DND-41 (cell line): ENCODE data around the gene PPP4C.

Experiments
- ATAC-seq: fragments of 200-7000 bp; cut with Tn5 transposase; 3 replicates; pipeline ENCODE4 v1.9.1; 2021; ENCODE audit warnings: low read depth; ENCODE audit not compliant: insufficient read depth
- DNase-seq: peaks from one replicate; pipeline ENCODE4 v3.0.0-alpha.2; 2020
- H2AFZ ChIP-seq: 2 replicates; pipeline ENCODE4 v1.6.0; 2012; ENCODE audit warnings: low read depth, low read length
- H3K27ac ChIP-seq: 2 replicates; pipeline ENCODE4 v1.5.1; 2012; ENCODE audit warnings: low read length, inconsistent platforms
- H3K27me3 ChIP-seq: fragments of 200-600 bp; sonication (generic); 2 replicates; pipeline ENCODE4 v1.6.0; 2012; ENCODE audit warnings: low read length, mild to moderate bottlenecking, inconsistent platforms; ENCODE audit not compliant: insufficient read depth, poor library complexity
- H3K36me3 ChIP-seq: 2 replicates; pipeline ENCODE4 v1.5.1; 2012; ENCODE audit warnings: low read length, inconsistent platforms; ENCODE audit not compliant: insufficient read depth
- H3K4me1 ChIP-seq: 2 replicates; pipeline ENCODE4 v1.5.1; 2012; ENCODE audit warnings: mild to moderate bottlenecking, low read length; ENCODE audit not compliant: insufficient read depth
- H3K4me2 ChIP-seq: 2 replicates; pipeline ENCODE4 v1.6.0; 2012; ENCODE audit warnings: mild to moderate bottlenecking, moderate library complexity, low read length, inconsistent platforms; ENCODE audit not compliant: insufficient read depth
- H3K4me3 ChIP-seq, 2 experiments: fragments of 200-600 bp in 1 of 2; shearing (Covaris generic) in 1 of 2; 2 replicates each; pipeline ENCODE4 v1.5.1; 2012 to 2016; ENCODE audit warnings: inconsistent platforms in 2 of 2, low read length in 2 of 2, mild to moderate bottlenecking in 2 of 2, low read depth in 1 of 2, moderate library complexity in 1 of 2
- H3K79me2 ChIP-seq: 2 replicates; pipeline ENCODE4 v1.6.0; 2012; ENCODE audit warnings: low read length, inconsistent platforms; ENCODE audit not compliant: insufficient read depth
- H3K9ac ChIP-seq: 2 replicates; pipeline ENCODE4 v1.6.0; 2012; ENCODE audit warnings: low read depth, mild to moderate bottlenecking, inconsistent platforms, low read length, moderate library complexity
- H3K9me3 ChIP-seq: 2 replicates; pipeline ENCODE4 v1.5.1; 2012; ENCODE audit warnings: low read length, moderate library complexity, mild to moderate bottlenecking, inconsistent platforms; ENCODE audit not compliant: insufficient read depth, severe bottlenecking
- H4K20me1 ChIP-seq: 2 replicates; pipeline ENCODE4 v1.6.0; 2012; ENCODE audit warnings: low read length; ENCODE audit not compliant: insufficient read depth
- EZH2 ChIP-seq: IDR thresholded peaks from 3 replicates; pipeline ENCODE4 v1.6.1; 2012; ENCODE audit warnings: borderline replicate concordance, low read depth, mild to moderate bottlenecking, moderate library complexity, low read length, inconsistent platforms; ENCODE audit not compliant: severe bottlenecking
- TF ChIP-seq, protein P1 (sequence below): IDR thresholded peaks from 2 replicates; pipeline ENCODE4 v1.5.1; 2012; ENCODE audit warnings: borderline replicate concordance, low read length, moderate library complexity, mild to moderate bottlenecking; ENCODE audit not compliant: poor library complexity, severe bottlenecking; ENCODE audit errors: extremely low read depth

The PPP4C gene

DNA sequence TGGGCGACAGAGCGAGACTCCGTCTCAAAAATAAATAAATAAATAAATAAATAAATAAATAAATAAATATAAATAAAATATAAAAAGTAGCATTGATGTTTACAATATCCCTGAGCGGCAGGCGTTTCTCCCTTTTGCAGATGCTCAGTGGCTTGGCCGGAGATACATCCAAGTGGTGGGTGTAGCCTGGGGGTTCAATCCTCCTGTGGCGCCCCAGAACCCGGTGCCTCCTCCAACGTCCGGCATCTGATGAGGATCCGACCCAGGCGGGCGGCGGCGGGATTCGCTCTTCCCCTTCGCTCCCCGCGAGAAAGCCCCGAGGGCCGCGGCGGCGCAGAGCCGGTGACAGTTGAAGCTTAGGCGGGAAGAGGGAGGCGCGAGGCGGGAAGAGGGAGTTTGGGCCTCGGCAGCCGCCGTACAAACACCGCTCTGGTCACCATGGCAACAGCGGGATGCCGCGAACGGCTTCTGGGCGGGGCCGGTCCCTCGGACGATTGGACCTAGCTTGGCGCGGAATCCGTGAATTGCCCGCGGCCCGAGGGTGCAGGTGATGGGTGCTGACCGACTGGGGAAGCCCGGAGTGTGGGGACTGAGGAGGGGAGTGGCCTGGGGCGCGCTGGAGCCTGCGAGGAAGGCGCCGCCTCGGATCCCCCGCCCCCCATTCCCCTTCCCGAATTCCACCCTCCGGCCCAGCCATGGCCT lies 23.0 kb upstream of the PPP4C start:
- peak overlapping the region; percentile 81 to 87 for H3K4me3 ChIP-seq
- H2AFZ ChIP-seq: peak overlapping the region; percentile 92
- ATAC-seq: peak; percentile 84
- no peaks in the 10 kb centered on the region for H3K27me3 ChIP-seq
- H4K20me1 ChIP-seq: no peaks in the 10 kb centered on the region
- H3K36me3 ChIP-seq: no peaks in the 10 kb centered on the region; the same call in 1 of the 2 replicates
- no peaks in the 10 kb centered on the region for H3K9me3 ChIP-seq
- peaks cover 32% of the 10 kb centered on the region for H3K4me1 ChIP-seq
- DNase-seq: peak; percentile 93
- no peak for TF ChIP-seq EZH2
- TF ChIP-seq, protein P1, sequence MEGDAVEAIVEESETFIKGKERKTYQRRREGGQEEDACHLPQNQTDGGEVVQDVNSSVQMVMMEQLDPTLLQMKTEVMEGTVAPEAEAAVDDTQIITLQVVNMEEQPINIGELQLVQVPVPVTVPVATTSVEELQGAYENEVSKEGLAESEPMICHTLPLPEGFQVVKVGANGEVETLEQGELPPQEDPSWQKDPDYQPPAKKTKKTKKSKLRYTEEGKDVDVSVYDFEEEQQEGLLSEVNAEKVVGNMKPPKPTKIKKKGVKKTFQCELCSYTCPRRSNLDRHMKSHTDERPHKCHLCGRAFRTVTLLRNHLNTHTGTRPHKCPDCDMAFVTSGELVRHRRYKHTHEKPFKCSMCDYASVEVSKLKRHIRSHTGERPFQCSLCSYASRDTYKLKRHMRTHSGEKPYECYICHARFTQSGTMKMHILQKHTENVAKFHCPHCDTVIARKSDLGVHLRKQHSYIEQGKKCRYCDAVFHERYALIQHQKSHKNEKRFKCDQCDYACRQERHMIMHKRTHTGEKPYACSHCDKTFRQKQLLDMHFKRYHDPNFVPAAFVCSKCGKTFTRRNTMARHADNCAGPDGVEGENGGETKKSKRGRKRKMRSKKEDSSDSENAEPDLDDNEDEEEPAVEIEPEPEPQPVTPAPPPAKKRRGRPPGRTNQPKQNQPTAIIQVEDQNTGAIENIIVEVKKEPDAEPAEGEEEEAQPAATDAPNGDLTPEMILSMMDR: no peak
- peaks cover 18% of the 10 kb centered on the region for H3K79me2 ChIP-seq
- peak overlapping the region; percentile 83 for H3K9ac ChIP-seq
- H3K4me2 ChIP-seq: peak overlapping the region; percentile 97
- peak overlapping the region; percentile 85 for H3K27ac ChIP-seq

DNA sequence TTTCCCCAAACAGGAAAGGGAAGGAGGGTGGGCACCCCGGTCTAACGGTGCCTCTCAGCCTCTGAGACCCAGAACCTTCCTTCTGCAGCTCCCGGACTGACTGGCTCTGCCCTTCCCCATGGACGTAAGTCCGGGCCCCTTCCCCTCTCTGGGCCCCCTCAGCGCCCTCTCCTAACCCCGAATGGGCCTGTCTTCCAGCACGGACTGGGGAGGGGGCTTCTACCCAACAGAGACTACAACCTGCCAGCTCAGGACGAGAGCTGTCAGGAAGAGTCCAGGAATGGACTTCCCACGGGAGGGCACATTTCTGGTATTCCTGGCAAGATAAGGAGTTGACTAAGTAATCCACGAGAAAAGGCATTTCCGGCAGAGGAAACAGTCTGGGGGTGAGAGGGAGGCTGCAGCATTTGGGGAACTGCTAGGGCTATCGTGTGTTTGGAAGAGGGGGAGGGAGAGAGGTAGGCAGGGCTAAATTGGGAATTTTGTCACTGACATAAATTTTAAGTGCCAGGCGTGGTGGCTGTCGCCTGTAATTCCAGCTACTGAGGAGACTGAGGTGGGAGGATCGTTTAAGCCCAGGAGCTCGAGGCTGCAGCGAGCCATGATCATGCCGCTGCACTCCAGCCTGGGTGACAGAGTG lies 22.3 kb upstream of the PPP4C start:
- no peak for TF ChIP-seq EZH2
- TF ChIP-seq, protein P1: no peak
- Histone ChIP-seq H3K79me2 (peaks cover 18% of the 10 kb centered on the region), H3K4me1 (peaks cover 32% of the 10 kb centered on the region), H3K4me2 (peak overlapping the region; percentile 97), H3K9ac (peak overlapping the region; percentile 83), H3K4me3 (peak overlapping the region; percentile 81 to 87), H3K9me3 (no peaks in the 10 kb centered on the region), H2AFZ (peak overlapping the region; percentile 92), H3K27ac (peak overlapping the region; percentile 85), H3K36me3 (no peaks in the 10 kb centered on the region; the same call in 1 of the 2 replicates), H4K20me1 (no peaks in the 10 kb centered on the region), H3K27me3 (no peaks in the 10 kb centered on the region)
- DNase-seq (no peak), ATAC-seq (peak; percentile 26)

- DNase-seq (no peak), ATAC-seq (no peak)
- no peak for TF ChIP-seq EZH2
- TF ChIP-seq, protein P1: no peak
- Histone ChIP-seq H3K4me1 (peaks cover 32% of the 10 kb centered on the region), H3K4me3 (peak overlapping the region in 1 of 2 experiments; percentile 26; a peak in 2 of 4 replicates), H3K79me2 (peaks cover 18% of the 10 kb centered on the region), H3K9ac (peak overlapping the region; percentile 42), H3K4me2 (peak overlapping the region; percentile 97), H3K27ac (peak overlapping the region; percentile 41), H3K36me3 (peaks cover under 1% of the 10 kb centered on the region; the same call in 1 of the 2 replicates), H3K9me3 (no peaks in the 10 kb centered on the region), H2AFZ (no peak overlapping the region), H4K20me1 (no peaks in the 10 kb centered on the region), H3K27me3 (no peaks in the 10 kb centered on the region)
Measured at GRCh38 chr16:30054451-30054850, 21.3 kb upstream of the PPP4C start.
